Panc1 (cell line): ENCODE results near the gene CYP39A1. TPM values are rescaled to one million over a fixed set of nuclear protein-coding genes. Genes with fewer than 3 reads are reported as not detected.

Experiments
- ATAC-seq: fragments of 200-7000 bp; cut with Tn5 transposase; 2 replicates; pipeline ENCODE4 v1.9.1; 2020; ENCODE audit warnings: mild to moderate bottlenecking, moderate library complexity
- BruUV-seq: library from RNA; stranded (reverse); fragments of 400-500 nt; replicated peaks from 2 replicates; lab custom pipeline; 2021; lab: Mats Ljungman, UMichigan
- CTCF ChIA-PET: fragments of 300-600 bp; sonication (Branson Sonifier 250); formaldehyde crosslinking; loops from one replicate; lab custom pipeline; 2022; ENCODE audit warnings: antibody characterized with exemption; lab: Charles Lee
- POLR2A ChIA-PET: fragments of 300-600 bp; sonication (Branson Sonifier 250); formaldehyde crosslinking; loops from one replicate; lab custom pipeline; 2022; ENCODE audit warnings: antibody characterized with exemption; lab: Charles Lee
- DNase-seq: peaks from one replicate; pipeline ENCODE4 v3.0.0-alpha.2; 2010; ENCODE audit warnings: low read depth, low spot score
- H3K27ac ChIP-seq: 2 replicates; pipeline ENCODE4 v1.5.1; 2011; ENCODE audit warnings: mild to moderate bottlenecking, low read length, inconsistent platforms
- H3K27me3 ChIP-seq: fragments of 200-500 bp; sonication (Bioruptor generic); 2 replicates; pipeline ENCODE4 v1.6.0; 2014; ENCODE audit warnings: low read length, inconsistent platforms; ENCODE audit not compliant: control insufficient read depth, insufficient read depth
- H3K36me3 ChIP-seq: fragments of 200-500 bp; sonication (Bioruptor generic); 2 replicates; pipeline ENCODE4 v1.5.1; 2014; ENCODE audit warnings: inconsistent platforms, mild to moderate bottlenecking, low read length, moderate library complexity; ENCODE audit not compliant: control insufficient read depth, insufficient read depth
- H3K4me1 ChIP-seq: 2 replicates; pipeline ENCODE4 v1.5.1; 2011; ENCODE audit warnings: inconsistent platforms, mild to moderate bottlenecking, low read length, moderate library complexity; ENCODE audit not compliant: control insufficient read depth, insufficient read depth
- H3K4me3 ChIP-seq, 2 experiments: 2 replicates each; pipeline ENCODE4 v1.5.1; 2011 to 2012; ENCODE audit warnings: low read depth in 2 of 2, low read length in 2 of 2, mild to moderate bottlenecking in 2 of 2, inconsistent platforms in 1 of 2, moderate library complexity in 1 of 2
- H3K9me3 ChIP-seq: fragments of 200-500 bp; sonication (Bioruptor generic); 2 replicates; pipeline ENCODE4 v1.5.1; 2014; ENCODE audit warnings: low read depth, mild to moderate bottlenecking, inconsistent platforms, low read length, moderate library complexity; ENCODE audit not compliant: control insufficient read depth, insufficient read depth
- CTCF ChIP-seq: fragments of 450-650 bp; IDR thresholded peaks from 2 replicates; pipeline ENCODE4 v1.5.1; 2017; ENCODE audit warnings: mild to moderate bottlenecking
- POLR2AphosphoS5 ChIP-seq: IDR thresholded peaks from 2 replicates; pipeline ENCODE4 v1.6.1; 2012; ENCODE audit warnings: mild to moderate bottlenecking, low read depth, low read length, moderate library complexity
- REST ChIP-seq, 2 experiments: IDR thresholded peaks; 2 replicates each; pipeline ENCODE4 v1.6.1; 2011 to 2012; ENCODE audit warnings: low read depth in 2 of 2, control low read depth in 1 of 2, low read length in 1 of 2, mild to moderate bottlenecking in 1 of 2, moderate library complexity in 1 of 2; ENCODE audit not compliant: insufficient read depth in 1 of 2
- SIN3A ChIP-seq: IDR thresholded peaks from 2 replicates; pipeline ENCODE4 v1.6.1; 2012; ENCODE audit warnings: low read depth, mild to moderate bottlenecking, low read length, moderate library complexity, borderline replicate concordance; ENCODE audit not compliant: insufficient read depth
- TCF7L2 ChIP-seq: IDR thresholded peaks from 2 replicates; pipeline ENCODE4 v1.6.1; 2011; ENCODE audit warnings: mild to moderate bottlenecking, low read depth, low read length, inconsistent platforms
- in situ Hi-C: cut with HindIII; loops from 2 replicates; pipeline ENCODE4 v1.10.0; 2016; ENCODE audit warnings: low sequenced_read_pairs, low pct_unique_long_range_greater_than_20kb
- intact Hi-C: fragments of 100-400 bp; cut with micrococcal nuclease; formaldehyde crosslinking; loops from one replicate; pipeline ENCODE4 v1.10.0; 2022; ENCODE audit not compliant: unreplicated experiment
- total RNA-seq: library from RNA; stranded (reverse); gene quantifications from one replicate; pipeline ENCODE4 v1.2.1, GENCODE V29; 2021; ENCODE audit not compliant: unreplicated experiment

Gene CYP39A1
- total RNA-seq, 1 experiment from 2014 or later, result 0.72 TPM

- CTCF ChIA-PET, result no interaction called here
- no peaks in the 10 kb centered on the region for H3K4me1 ChIP-seq
- in situ Hi-C loops, result no loop called here
Observed at GRCh38 chr6:46635462-46635861, 17.2 kb downstream of the CYP39A1 start.

GRCh38 chr6:46632053-46632452, 20.6 kb downstream of the CYP39A1 start:
- intact Hi-C loops, result no loop called here
- no TSS peak for BruUV-seq
- H3K4me3 ChIP-seq, result no peak overlapping the region
- in situ Hi-C loops, result no loop called here
- H3K4me1 ChIP-seq, result no peaks in the 10 kb centered on the region
- no peak overlapping the region for H3K27ac ChIP-seq
- H3K36me3 ChIP-seq, result no peaks in the 10 kb centered on the region
- TF ChIP-seq CTCF (no peak), TCF7L2 (no peak), POLR2AphosphoS5 (no peak), REST (IDR thresholded peaks at IDR 0.05; ENCODE audit: insufficient read depth in 1 of 2, low read depth in 2 of 2, low read length in 1 of 2) (no peak), SIN3A (no peak)
- ChIA-PET CTCF (no interaction called here), POLR2A (no interaction called here)
- H3K9me3 ChIP-seq, result no peaks in the 10 kb centered on the region
- ATAC-seq (no peak), DNase-seq (no peak)
- H3K27me3 ChIP-seq, result no peaks in the 10 kb centered on the region

More at GRCh38 chr6:46635462-46635861, 17.2 kb downstream of the CYP39A1 start:
- intact Hi-C loops, result no loop called here
- Histone ChIP-seq H3K27ac (no peak overlapping the region), H3K9me3 (no peaks in the 10 kb centered on the region), H3K27me3 (no peaks in the 10 kb centered on the region; the same call in 1 of the 2 replicates), H3K4me3 (no peak overlapping the region), H3K36me3 (no peaks in the 10 kb centered on the region)
- DNase-seq (no peak), ATAC-seq (no peak)
- POLR2A ChIA-PET, result no interaction called here
- no peak for TF ChIP-seq SIN3A
- TF ChIP-seq POLR2AphosphoS5, result no peak
- TF ChIP-seq CTCF, result no peak
- no peak for TF ChIP-seq TCF7L2
- TF ChIP-seq REST (IDR thresholded peaks at IDR 0.05; ENCODE audit: insufficient read depth in 1 of 2, low read depth in 2 of 2, low read length in 1 of 2), result no peak
- no TSS peak for BruUV-seq
